Measurements from ENCODE around the gene TIAL1. TPM values are rescaled to one million over a fixed set of nuclear protein-coding genes. Genes with fewer than 3 reads are reported as not detected.
A peak's percentile ranks its signal among the peaks of the same experiment; 100 is the strongest.

Gene TIAL1
- total RNA-seq, 2 donors from 2014 or later: 34.9 to 36.1 TPM

DNA sequence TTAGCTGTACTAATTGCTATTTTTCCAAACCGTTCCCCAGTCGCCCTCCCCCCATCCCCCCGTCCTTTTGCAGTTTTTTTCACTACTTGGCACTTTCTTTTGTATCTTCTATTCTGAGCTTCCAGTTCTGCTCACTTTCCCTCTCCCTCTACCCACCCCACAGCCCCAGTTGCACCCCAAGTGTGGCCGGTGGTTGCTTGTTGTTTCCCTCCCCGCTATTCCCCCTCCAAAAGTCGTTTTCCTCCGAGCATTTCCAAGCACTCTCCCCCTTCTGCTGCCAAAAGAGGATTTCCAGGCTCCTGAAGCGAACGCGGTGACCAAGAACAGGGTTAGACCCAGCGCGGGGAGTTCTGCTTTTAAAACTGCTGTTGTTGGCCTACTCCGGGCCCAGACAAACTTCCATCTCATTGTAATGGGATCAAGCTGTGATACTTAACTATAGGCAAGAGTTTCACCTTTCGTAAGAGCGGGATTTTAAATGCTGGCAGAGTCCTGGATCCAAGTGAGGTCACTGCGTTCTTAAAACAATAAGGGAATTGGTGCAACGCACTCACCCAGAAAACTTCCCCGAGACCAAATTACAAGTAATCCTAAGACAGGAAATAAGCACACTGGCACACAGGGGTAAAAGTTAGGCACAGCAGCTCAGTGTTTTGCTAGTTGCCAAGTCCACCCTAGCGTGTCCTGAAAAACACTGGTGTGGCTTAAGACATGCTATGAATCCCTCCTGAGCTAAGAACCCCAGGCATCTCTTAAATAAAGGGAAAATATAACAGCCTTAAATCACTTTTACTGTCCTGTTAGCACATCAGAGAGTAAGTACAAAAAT lies 52.7 kb downstream of the TIAL1 start:
- ATAC-seq (no peak), DNase-seq (no peak)
- peaks cover 21% of the 10 kb centered on the region for H3K4me1 ChIP-seq
- H3K27me3 ChIP-seq: no peaks in the 10 kb centered on the region
- intact Hi-C loops (cut with DNase I): no loop called here
- H3K36me3 ChIP-seq (replicated peaks in 1 of 2; ENCODE audit: insufficient read depth in 1 of 2, low read depth in 2 of 2): no peaks in the 10 kb centered on the region
- H3K9me3 ChIP-seq: no peaks in the 10 kb centered on the region
- WGBS, 2 donors: 58 to 66% methylated on average over 19 of the region's 19 CpGs
- TF ChIP-seq POLR2A (IDR thresholded peaks at IDR 0.05): no peak
- TF ChIP-seq, protein P1, sequence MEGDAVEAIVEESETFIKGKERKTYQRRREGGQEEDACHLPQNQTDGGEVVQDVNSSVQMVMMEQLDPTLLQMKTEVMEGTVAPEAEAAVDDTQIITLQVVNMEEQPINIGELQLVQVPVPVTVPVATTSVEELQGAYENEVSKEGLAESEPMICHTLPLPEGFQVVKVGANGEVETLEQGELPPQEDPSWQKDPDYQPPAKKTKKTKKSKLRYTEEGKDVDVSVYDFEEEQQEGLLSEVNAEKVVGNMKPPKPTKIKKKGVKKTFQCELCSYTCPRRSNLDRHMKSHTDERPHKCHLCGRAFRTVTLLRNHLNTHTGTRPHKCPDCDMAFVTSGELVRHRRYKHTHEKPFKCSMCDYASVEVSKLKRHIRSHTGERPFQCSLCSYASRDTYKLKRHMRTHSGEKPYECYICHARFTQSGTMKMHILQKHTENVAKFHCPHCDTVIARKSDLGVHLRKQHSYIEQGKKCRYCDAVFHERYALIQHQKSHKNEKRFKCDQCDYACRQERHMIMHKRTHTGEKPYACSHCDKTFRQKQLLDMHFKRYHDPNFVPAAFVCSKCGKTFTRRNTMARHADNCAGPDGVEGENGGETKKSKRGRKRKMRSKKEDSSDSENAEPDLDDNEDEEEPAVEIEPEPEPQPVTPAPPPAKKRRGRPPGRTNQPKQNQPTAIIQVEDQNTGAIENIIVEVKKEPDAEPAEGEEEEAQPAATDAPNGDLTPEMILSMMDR (IDR thresholded peaks at IDR 0.05): no peak
- no peak overlapping the region for H3K27ac ChIP-seq
- H3K4me3 ChIP-seq: no peak overlapping the region

DNA sequence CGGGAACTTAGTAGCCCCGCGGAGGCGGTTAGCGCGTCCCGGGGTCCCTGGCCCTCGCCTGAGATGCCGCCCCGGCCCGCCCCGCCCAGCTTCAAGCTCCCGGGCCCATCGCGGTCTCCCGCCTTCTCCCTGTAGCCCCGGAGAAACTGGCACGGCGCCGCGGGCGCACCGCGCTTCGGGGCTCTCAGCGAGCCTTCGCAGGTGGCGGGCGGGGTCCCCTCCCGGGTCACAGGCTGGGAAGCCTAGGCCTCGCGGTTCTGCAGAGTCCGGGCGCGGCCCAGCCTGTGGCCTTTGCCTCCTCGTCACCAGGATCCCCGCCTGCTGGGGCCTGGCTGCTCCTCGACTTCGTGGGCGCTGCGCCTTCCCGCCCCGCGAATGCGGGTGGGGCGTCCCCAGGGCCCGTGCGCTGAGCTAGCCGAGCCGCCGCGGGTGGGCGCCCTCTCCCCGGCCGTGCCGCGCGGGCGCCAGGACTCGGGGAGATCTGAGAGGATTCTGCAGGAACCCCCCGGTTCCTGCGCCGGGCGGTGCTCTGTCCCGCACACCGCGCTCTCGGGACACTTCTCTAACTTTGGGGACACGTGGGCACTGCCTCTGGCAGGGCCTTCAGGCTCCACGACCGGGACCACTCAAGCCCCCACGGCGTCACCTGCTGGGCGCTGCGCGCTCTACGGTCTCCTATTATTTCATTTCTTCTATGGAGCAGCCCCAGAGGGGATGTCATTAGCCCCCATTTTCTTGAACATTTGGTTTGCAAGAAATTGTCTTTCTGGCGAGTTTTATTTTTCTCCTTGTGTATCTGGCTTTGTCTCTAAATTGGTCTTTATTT lies 53.6 kb downstream of the TIAL1 start:
- intact Hi-C loops (cut with DNase I): no loop called here
- Histone ChIP-seq H3K4me1 (peaks cover 21% of the 10 kb centered on the region), H3K27ac (peak overlapping the region in 1 of 4 donors; percentile 18), H3K4me3 (peak overlapping the region; percentile 6 to 45), H3K27me3 (no peaks in the 10 kb centered on the region), H3K9me3 (no peaks in the 10 kb centered on the region), H3K36me3 (replicated peaks in 1 of 2; ENCODE audit: insufficient read depth in 1 of 2, low read depth in 2 of 2) (no peaks in the 10 kb centered on the region)
- peak; percentile 38 for ATAC-seq
- WGBS, 2 donors: 1 to 3% methylated on average over 15 to 60 of the region's 78 CpGs
- DNase-seq: peak; percentile 26 to 50 (median 38)
- TF ChIP-seq, protein P1 (IDR thresholded peaks at IDR 0.05): peak in 4 of 7 experiments; percentile 15 to 28 (median 22)
- TF ChIP-seq POLR2A (IDR thresholded peaks at IDR 0.05): no peak

DNA sequence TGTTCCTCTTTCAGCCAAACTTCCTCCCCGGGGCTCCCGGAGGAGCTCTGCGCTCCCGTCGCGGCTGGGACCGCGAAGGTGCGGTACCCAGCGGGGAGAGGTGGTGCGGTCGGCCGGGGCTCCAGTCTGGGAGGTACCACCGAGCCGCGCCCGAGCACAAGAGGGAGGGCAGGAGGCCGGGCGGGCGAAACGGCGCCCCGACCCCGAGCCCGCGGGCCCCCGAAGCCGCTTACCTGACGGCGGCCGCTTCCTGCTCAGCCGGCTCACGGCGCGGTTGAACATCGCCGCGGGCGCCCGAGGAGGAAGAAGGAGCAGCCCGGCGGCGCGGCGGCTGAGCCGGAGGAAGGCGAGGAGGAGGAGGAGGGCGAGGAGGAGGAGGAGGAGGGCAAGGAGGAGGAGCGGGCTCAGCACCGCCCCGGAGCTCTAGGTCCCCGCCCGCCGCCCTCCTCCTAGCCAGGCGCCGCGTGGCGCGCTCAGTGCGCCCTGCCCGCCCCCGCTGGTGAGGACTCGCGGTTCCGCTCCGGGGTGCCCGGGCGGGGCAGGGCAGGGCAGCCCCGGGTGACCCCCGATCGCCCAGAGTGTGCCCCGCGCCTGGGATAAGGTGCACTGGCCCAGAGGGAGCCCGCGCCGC lies 54.3 kb downstream of the TIAL1 start, which contains the start of gene RGS10:
Gene RGS10 (minus strand): TSS at position 363 of the 631 bp plus-strand sequence. CDS start 81 bp downstream, at position 282.
- 0% methylated on average over 21 to 27 of the region's 76 CpGs for WGBS, 2 donors
- peak within 1 kb of the TSS; percentile 6 to 45 for H3K4me3 ChIP-seq
- ATAC-seq (peak; percentile 75), DNase-seq (peak; percentile 45 to 76 (median 60))
- no peaks in the 10 kb centered on the region for H3K36me3 ChIP-seq (replicated peaks in 1 of 2; ENCODE audit: insufficient read depth in 1 of 2, low read depth in 2 of 2)
- TF ChIP-seq, protein P1 (IDR thresholded peaks at IDR 0.05): no peak
- peak in 1 of 3 donors; percentile 45 for TF ChIP-seq POLR2A (IDR thresholded peaks at IDR 0.05)
- intact Hi-C loops (cut with DNase I): no loop called here
- peaks cover 21% of the 10 kb centered on the region for H3K4me1 ChIP-seq
- H3K9me3 ChIP-seq: no peaks in the 10 kb centered on the region
- no peaks in the 10 kb centered on the region for H3K27me3 ChIP-seq
- H3K27ac ChIP-seq: peak within 1 kb of the TSS in 1 of 4 donors; percentile 59

DNA sequence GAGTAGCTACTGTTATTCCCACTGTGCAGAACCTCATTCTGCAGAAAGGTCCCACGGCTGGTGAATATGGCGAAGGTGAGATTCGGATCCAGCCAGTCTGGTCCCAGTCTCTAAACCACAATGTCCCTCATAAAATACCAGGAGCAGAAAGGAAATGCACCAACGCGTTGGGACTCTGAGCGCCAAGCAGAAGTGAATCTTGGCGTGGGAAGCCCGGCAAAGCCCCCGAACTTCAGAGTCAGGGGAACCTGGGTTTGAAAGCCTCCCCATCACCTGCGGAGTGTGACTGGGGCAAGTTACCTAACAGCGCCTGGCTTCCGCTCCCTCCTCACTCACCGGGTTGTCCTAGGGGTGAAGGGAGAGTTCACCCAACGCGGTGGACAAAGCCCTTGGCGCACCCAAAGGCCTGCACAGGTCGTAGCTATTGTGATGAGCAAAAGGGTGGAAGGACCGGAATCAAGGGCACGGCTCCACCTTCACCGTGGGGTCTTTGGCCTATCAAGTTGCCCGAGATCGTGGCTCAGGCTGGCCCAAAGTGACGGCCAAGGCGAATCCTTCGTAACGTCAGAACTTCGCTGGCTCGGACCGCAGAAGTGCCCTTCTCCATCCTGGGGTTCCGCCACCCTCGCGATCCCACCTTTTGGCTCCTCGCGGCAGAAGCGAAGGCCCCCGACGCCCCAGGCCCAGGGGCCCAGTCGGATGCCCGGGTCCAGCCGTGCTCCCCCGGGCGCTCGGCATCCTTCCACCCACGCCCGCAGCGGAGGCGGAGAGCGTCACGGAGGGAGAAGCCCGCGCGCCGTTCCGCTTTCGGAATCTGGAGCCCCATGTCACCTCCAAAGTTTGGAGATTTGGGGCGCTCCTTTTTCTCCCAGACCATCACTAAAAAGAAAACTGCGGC lies 55.1 kb downstream of the TIAL1 start:
- no peak for ATAC-seq

More for the DNA sequence above, 55.1 kb downstream of the TIAL1 start:
- Histone ChIP-seq H3K27me3 (no peaks in the 10 kb centered on the region), H3K27ac (peak overlapping the region in 1 of 4 donors; percentile 59), H3K4me3 (peak overlapping the region in 1 of 2 donors; percentile 45), H3K36me3 (replicated peaks in 1 of 2; ENCODE audit: insufficient read depth in 1 of 2, low read depth in 2 of 2) (no peaks in the 10 kb centered on the region), H3K9me3 (no peaks in the 10 kb centered on the region), H3K4me1 (peaks cover 21% of the 10 kb centered on the region)
- peak in 1 of 4 donors; percentile 10 for DNase-seq
- TF ChIP-seq POLR2A (IDR thresholded peaks at IDR 0.05): no peak
- TF ChIP-seq, protein P1 (IDR thresholded peaks at IDR 0.05): no peak
- WGBS, 2 donors: 24 to 51% methylated on average over 15 to 57 of the region's 57 CpGs
- intact Hi-C loops (cut with DNase I): no loop called here

Measured in body of pancreas (tissue), 4 donors.